NCI-H128 (cell line): ENCODE measurements around the gene PTPN11.

Experiments
- DNase-seq: peaks from one replicate; lab custom pipeline; 2025; ENCODE audit not compliant: unreplicated experiment; lab: John Stamatoyannopoulos, UW

Gene PTPN11

DNA sequence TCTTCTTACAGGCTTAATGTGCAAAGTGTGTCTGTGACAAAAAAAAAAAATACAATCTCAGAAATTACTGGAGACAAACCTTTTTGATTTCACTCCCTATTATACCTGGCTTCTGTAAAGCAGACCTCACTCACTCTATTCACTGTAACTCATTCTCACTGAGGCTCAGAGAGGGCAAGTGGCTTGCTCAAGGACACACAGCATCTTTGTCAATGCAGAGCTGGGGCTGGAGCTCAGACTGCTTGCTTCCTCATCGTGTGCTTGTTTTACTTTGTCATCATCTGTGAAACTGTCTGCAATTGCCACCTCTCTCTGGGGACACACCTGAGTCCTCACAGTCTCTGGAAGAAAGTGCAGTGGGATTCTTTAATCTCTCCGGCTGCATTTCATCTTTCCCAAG is 120.0 kb downstream of the PTPN11 start:
- DNase-seq = no peak

DNA sequence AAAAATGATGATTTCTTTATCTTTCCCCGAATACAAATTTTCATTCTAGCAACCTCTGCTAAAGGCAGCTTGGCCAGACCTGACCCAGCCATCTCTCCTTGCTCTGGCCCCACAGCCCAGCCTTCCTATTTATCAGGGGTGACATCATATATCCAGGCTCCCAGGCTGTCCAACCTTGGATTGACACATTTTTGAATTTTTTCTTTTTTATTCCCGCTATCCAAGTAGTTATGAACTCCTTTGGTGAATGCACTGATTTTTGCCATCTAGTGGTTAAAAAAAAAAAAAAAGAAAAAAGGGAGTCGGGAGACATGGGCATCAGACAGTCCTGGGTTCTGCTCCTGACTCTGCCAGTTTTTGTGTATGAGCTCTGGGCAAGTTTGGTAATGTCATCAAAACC is 120.5 kb downstream of the PTPN11 start:
- no peak for DNase-seq

DNA sequence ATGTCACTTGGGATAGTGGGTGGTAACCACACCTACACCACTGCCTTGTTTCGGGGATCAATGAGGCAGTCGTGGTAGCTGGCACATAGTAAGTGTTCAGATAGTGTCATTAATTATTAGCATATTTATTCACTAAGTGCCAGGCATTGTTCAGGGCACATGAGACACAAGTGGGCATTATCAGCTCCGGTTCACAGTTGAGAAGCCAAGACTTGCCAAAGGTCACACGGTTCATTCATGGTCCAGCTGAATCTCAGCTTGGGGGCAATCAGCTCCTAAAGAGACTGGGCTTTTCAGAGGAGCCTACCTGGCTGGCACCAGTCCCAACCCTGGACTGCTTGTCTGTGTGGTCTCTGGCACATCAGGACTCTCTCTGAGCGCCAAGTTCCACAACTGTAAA is 121.3 kb downstream of the PTPN11 start:
- DNase-seq = no peak

GRCh38 chr12:112543751-112544150 is 125.0 kb downstream of the PTPN11 start:
- DNase-seq = no peak

- no peak for DNase-seq
Observed at GRCh38 chr12:112546339-112546738, 127.6 kb downstream of the PTPN11 start.

- no peak for DNase-seq
Observed at GRCh38 chr12:112546996-112547395, 128.2 kb downstream of the PTPN11 start.

- DNase-seq = no peak
Observed at GRCh38 chr12:112549031-112549430, 130.3 kb downstream of the PTPN11 start.

GRCh38 chr12:112551681-112552080 is 132.9 kb downstream of the PTPN11 start:
- DNase-seq = no peak

DNA sequence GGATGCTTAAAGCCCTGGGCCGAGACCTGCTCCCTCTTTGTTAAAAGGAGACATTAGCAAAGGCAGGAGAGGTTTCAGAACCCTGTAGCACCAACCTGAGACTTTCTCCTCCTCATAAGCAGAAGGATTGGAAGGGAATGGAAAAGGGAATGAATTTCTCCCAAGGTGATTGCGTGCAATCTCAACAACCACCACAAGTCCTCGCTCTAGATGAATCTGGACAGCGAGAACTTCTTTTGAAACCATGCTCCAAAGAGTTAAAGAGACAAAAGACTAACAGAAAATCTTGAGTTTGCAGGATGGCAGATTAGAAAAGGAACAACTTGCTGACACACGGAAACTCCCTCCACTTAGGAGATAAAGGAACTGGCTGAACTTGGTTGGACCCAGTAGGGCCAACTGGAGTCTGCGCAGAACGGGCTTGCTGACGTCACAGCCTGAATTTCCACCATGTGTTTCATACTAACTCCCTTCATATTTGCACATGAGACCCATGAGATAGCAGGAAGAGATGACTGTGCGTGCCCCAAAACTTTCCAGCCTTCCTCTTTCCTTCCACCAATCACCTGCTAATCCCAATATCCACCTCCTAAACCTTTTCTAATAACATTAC is 137.0 kb downstream of the PTPN11 start:
- DNase-seq = no peak

DNA sequence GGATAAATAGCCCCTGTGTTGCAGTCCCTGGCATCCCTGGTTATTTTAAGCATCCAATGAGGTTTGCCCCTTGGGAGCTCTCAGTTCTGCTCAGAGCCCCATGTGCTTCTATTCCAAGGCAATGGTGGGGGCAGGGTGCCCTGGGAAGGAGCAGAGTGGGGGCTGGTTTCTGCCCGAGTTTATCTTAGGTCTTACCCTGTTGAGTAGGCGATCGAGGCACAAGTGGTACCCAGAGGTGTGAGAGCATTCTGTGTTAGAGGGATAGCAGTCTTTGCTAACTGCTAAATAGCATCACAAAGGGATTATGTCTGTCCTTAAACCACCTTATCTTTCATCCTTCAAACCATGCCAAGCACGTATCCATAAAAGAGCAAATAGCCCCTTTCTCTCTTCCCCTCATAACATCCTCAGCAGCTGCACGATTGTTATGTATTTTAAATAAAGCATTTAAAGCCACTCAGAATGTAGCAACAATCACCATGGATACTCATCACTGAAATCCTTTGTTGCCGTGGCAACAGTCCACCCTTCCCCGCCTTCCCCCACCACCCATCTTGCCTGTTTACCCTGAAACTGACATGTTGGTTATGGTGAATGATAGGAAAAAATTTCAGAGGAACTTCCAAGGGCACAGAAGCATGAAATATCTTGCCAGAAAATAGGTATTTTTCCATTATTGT is 139.3 kb downstream of the PTPN11 start:
- DNase-seq = no peak
